D721Med (cell line): ENCODE data around the gene SETD1B.

Source experiments
- DNase-seq: peaks from one replicate; pipeline ENCODE4 v3.0.0; 2011; ENCODE audit warnings: low spot score; ENCODE audit not compliant: insufficient read length
- FAIRE-seq: peaks from 2 replicates; lab custom pipeline; 2011; peaks lifted over from hg19 to GRCh38; lab: Jason Lieb, UNC
- CTCF ChIP-seq: IDR thresholded peaks from 2 replicates; pipeline ENCODE4 v1.5.1; 2012; ENCODE audit warnings: mild to moderate bottlenecking, control low read depth; ENCODE audit not compliant: insufficient read depth; ENCODE audit errors: missing control alignments

The SETD1B gene

GRCh38 chr12:121792607-121793439 lies 11.0 kb upstream of the SETD1B start:
- DNase-seq (no peak), FAIRE-seq (no peak)
- TF ChIP-seq CTCF, result no peak

- no peak for TF ChIP-seq CTCF
- FAIRE-seq, result no peak
- no peak for DNase-seq
Measured at GRCh38 chr12:121793440-121793837, 10.4 kb upstream of the SETD1B start, which contains the start of gene RHOF. Gene RHOF (minus strand): TSS chr12:121793688. CDS start chr12:121793633, 55 bp downstream.

- peak; percentile 86 for DNase-seq
- FAIRE-seq, result no peak
- peak; percentile 94 for TF ChIP-seq CTCF
Measured at GRCh38 chr12:121793838-121794533, 9.8 kb upstream of the SETD1B start.

GRCh38 chr12:121794534-121795033 lies 9.2 kb upstream of the SETD1B start:
- DNase-seq (no peak), FAIRE-seq (no peak)
- TF ChIP-seq CTCF, result no peak

GRCh38 chr12:121795034-121795968 lies 8.5 kb upstream of the SETD1B start:
- no peak for FAIRE-seq
- DNase-seq, result peak; percentile 73
- peak; percentile 97 for TF ChIP-seq CTCF

- no peak for TF ChIP-seq CTCF
- no peak for FAIRE-seq
- DNase-seq, result no peak
Measured at GRCh38 chr12:121796855-121797751, 6.7 kb upstream of the SETD1B start.
